WTC11 (cell line): Measurements from ENCODE around the gene WNT10A. TPM values are rescaled to one million over a fixed set of nuclear protein-coding genes. Genes with fewer than 3 reads are reported as not detected.

Experiments
- ATAC-seq: fragments of 200-7000 bp; cut with Tn5 transposase; 2 replicates; pipeline ENCODE4 v1.10.0; 2021; ENCODE audit warnings: mild to moderate bottlenecking, moderate library complexity
- CTCF ChIA-PET: fragments of 300-600 bp; sonication (Branson Sonifier 250); formaldehyde crosslinking; loops from one replicate; lab custom pipeline; 2021; ENCODE audit warnings: antibody characterized with exemption; lab: Charles Lee
- POLR2A ChIA-PET: fragments of 350-600 bp; sonication (Branson Sonifier 250); formaldehyde crosslinking; loops from one replicate; lab custom pipeline; 2021; ENCODE audit warnings: antibody characterized with exemption; lab: Charles Lee
- DNase-seq: peaks from one replicate; pipeline ENCODE4 v3.0.0; 2021; ENCODE audit warnings: low spot score
- H3K27ac Mint-ChIP-seq: 2 replicates; pipeline ENCODE4 v1.8.0; 2021; ENCODE audit warnings: mixed read lengths
- H3K27me3 Mint-ChIP-seq: 2 replicates; pipeline ENCODE4 v1.8.0; 2021; ENCODE audit warnings: low read depth, mild to moderate bottlenecking, moderate library complexity, mixed read lengths
- H3K36me3 Mint-ChIP-seq: 2 replicates; pipeline ENCODE4 v1.8.0; 2021; ENCODE audit warnings: mixed read lengths
- H3K4me1 Mint-ChIP-seq: 2 replicates; pipeline ENCODE4 v1.8.0; 2022; ENCODE audit warnings: mixed read lengths
- H3K4me3 Mint-ChIP-seq: 2 replicates; pipeline ENCODE4 v1.8.0; 2021; ENCODE audit warnings: mild to moderate bottlenecking, moderate library complexity, mixed read lengths
- H3K9me3 Mint-ChIP-seq: 2 replicates; pipeline ENCODE4 v1.8.0; 2021; ENCODE audit warnings: mixed read lengths
- FOXP1 ChIP-seq: sonication (generic); formaldehyde crosslinking; IDR thresholded peaks from 2 replicates; pipeline ENCODE4 v1.8.0; 2022; ENCODE audit warnings: missing genetic modification reagents, mild to moderate bottlenecking, moderate library complexity, borderline replicate concordance
- RORB ChIP-seq: fragments of 250-450 bp; sonication (Bioruptor Pico); IDR thresholded peaks from 2 replicates; pipeline ENCODE4 v1.9.0; 2021; ENCODE audit warnings: mild to moderate bottlenecking
- TEAD1 ChIP-seq: sonication (generic); formaldehyde crosslinking; IDR thresholded peaks from 2 replicates; pipeline ENCODE4 v1.8.0; 2022; ENCODE audit warnings: mild to moderate bottlenecking, missing genetic modification reagents
- TP53 ChIP-seq: sonication (generic); formaldehyde crosslinking; IDR thresholded peaks from 2 replicates; pipeline ENCODE4 v1.8.1; 2023; ENCODE audit warnings: mild to moderate bottlenecking, missing genetic modification reagents
- ZNF138 ChIP-seq: sonication (generic); formaldehyde crosslinking; conservative IDR thresholded peaks from 2 replicates; pipeline ENCODE4 v1.8.1; 2022; ENCODE audit warnings: mild to moderate bottlenecking, moderate library complexity, missing genetic modification reagents
- ZNF423 ChIP-seq: fragments of 250-450 bp; sonication (Bioruptor Pico); IDR thresholded peaks from 2 replicates; pipeline ENCODE4 v2.1.2; 2022; ENCODE audit warnings: mild to moderate bottlenecking, moderate library complexity
- total RNA-seq: library from RNA; stranded (reverse); gene quantifications from 3 replicates; pipeline ENCODE4 v1.2.3, GENCODE V29; 2021
- TF ChIP-seq, protein P1 (sequence below): sonication (generic); formaldehyde crosslinking; IDR thresholded peaks from 2 replicates; pipeline ENCODE4 v1.8.1; 2022; ENCODE audit warnings: missing genetic modification reagents, borderline replicate concordance
- TF ChIP-seq, protein P2 (sequence below): sonication (generic); formaldehyde crosslinking; IDR thresholded peaks from 2 replicates; pipeline ENCODE4 v1.8.0; 2022; ENCODE audit warnings: mild to moderate bottlenecking, missing genetic modification reagents
- TF ChIP-seq, protein P3 (sequence below): sonication (generic); formaldehyde crosslinking; IDR thresholded peaks from 2 replicates; pipeline ENCODE4 v1.8.1; 2023; ENCODE audit warnings: mild to moderate bottlenecking, missing genetic modification reagents, moderate library complexity

WNT10A gene
- total RNA-seq, 1 experiment from 2014 or later = not detected

DNA sequence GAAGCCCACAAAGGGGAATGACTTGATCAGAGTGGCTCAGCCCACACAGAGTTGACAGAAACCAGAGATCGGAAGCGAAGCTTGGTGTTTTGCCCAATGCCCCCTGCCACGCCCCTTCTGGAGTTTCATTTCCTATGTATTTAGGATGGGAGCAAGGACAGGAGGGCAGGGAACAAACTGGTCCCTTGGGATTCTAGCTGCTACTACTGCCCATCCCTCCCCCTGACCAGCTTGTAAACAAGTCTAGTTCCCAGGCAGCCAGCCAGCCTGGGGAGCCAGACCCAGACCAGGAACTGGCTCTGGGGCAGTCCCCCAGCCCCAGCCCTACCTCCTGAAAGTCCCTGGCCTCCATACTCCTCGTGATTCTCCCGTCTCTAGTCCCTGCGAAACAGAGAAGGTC lies 12.8 kb upstream of the WNT10A start:
- Mint-ChIP-seq H3K27ac (no peak overlapping the region), H3K27me3 (peaks cover 96% of the 10 kb centered on the region), H3K9me3 (no peaks in the 10 kb centered on the region), H3K4me1 (peaks cover 14% of the 10 kb centered on the region), H3K36me3 (no peaks in the 10 kb centered on the region), H3K4me3 (no peak overlapping the region)
- POLR2A ChIA-PET = interaction anchor here (0.6 kb wide), 1 partner anchor 30 kb away, joined by 3 read pairs; no protein-coding TSS in a partner anchor
- no peak for ATAC-seq
- TF ChIP-seq TEAD1 (CRISPR knock-in tag) (no peak), ZNF423 (CRISPR knock-in tag) (no peak)
- CTCF ChIA-PET = interaction anchor here (17.9 kb wide), 1 partner anchor 27 kb away, joined by 422 read pairs; no protein-coding TSS in a partner anchor
- DNase-seq = no peak

DNA sequence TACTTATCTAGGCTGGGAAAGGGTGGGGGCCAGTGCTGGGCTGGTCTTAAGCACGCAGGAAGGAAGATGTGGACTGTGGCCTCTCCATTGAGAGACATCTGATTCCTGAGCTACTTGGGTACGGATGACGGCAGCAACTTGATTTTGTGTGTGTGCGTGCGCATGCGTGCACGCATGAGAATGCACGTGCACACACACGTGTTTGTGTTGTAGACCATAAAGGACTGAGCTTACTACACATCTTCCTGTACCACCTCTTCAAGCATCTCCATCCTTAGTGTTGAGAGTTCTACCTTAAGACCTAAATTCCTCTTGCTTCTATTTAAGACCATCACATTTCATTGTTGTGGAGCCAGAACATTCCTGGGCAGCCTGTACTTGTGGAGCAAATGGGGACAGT lies 11.6 kb upstream of the WNT10A start:
- ChIA-PET CTCF (interaction anchor here (1.1 to 17.9 kb wide), 4 partner anchors 26 to 161 kb away, joined by 4 to 422 read pairs (median 4); no protein-coding TSS in a partner anchor), POLR2A (no interaction called here)
- ATAC-seq (no peak), DNase-seq (no peak)
- Mint-ChIP-seq H3K4me1 (peaks cover 19% of the 10 kb centered on the region), H3K4me3 (no peak overlapping the region), H3K36me3 (no peaks in the 10 kb centered on the region), H3K9me3 (no peaks in the 10 kb centered on the region), H3K27ac (no peak overlapping the region), H3K27me3 (peaks cover 96% of the 10 kb centered on the region)
- TF ChIP-seq, protein P1, sequence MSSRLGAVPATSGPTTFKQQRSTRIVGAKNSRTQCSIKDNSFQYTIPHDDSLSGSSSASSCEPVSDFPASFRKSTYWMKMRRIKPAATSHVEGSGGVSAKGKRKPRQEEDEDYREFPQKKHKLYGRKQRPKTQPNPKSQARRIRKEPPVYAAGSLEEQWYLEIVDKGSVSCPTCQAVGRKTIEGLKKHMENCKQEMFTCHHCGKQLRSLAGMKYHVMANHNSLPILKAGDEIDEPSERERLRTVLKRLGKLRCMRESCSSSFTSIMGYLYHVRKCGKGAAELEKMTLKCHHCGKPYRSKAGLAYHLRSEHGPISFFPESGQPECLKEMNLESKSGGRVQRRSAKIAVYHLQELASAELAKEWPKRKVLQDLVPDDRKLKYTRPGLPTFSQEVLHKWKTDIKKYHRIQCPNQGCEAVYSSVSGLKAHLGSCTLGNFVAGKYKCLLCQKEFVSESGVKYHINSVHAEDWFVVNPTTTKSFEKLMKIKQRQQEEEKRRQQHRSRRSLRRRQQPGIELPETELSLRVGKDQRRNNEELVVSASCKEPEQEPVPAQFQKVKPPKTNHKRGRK (CRISPR knock-in tag) = no peak
- TF ChIP-seq, protein P2, sequence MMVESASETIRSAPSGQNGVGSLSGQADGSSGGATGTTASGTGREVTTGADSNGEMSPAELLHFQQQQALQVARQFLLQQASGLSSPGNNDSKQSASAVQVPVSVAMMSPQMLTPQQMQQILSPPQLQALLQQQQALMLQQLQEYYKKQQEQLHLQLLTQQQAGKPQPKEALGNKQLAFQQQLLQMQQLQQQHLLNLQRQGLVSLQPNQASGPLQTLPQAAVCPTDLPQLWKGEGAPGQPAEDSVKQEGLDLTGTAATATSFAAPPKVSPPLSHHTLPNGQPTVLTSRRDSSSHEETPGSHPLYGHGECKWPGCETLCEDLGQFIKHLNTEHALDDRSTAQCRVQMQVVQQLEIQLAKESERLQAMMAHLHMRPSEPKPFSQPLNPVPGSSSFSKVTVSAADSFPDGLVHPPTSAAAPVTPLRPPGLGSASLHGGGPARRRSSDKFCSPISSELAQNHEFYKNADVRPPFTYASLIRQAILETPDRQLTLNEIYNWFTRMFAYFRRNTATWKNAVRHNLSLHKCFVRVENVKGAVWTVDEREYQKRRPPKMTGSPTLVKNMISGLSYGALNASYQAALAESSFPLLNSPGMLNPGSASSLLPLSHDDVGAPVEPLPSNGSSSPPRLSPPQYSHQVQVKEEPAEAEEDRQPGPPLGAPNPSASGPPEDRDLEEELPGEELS (CRISPR knock-in tag) = no peak
- TF ChIP-seq TP53 (CRISPR knock-in tag) = no peak

DNA sequence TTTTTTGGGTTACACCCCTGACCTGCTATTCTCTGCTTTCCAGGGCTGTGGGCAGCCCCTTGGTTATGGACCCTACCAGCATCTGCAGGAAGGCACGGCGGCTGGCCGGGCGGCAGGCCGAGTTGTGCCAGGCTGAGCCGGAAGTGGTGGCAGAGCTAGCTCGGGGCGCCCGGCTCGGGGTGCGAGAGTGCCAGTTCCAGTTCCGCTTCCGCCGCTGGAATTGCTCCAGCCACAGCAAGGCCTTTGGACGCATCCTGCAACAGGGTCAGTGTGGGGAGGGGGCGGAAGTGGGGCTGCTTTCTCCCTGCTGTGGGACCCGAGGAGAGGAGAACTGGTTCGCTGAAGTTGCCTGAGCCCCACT lies 9.7 kb upstream of the WNT10A start:
- TF ChIP-seq RORB (CRISPR knock-in tag) (no peak), FOXP1 (CRISPR knock-in tag) (0 out of 2 replicates have a peak, but pooled peaks have one; percentile 35), ZNF138 (CRISPR knock-in tag) (no peak)
- Mint-ChIP-seq H3K36me3 (no peaks in the 10 kb centered on the region), H3K4me3 (no peak overlapping the region), H3K9me3 (no peaks in the 10 kb centered on the region), H3K4me1 (peaks cover 19% of the 10 kb centered on the region), H3K27ac (no peak overlapping the region), H3K27me3 (peaks cover 100% of the 10 kb centered on the region)
- no peak for DNase-seq
- CTCF ChIA-PET = interaction anchor here (0.7 to 17.9 kb wide), 7 partner anchors 9 to 652 kb away, joined by 3 to 422 read pairs (median 4); no protein-coding TSS in a partner anchor
- POLR2A ChIA-PET = no interaction called here
- ATAC-seq = no peak

DNA sequence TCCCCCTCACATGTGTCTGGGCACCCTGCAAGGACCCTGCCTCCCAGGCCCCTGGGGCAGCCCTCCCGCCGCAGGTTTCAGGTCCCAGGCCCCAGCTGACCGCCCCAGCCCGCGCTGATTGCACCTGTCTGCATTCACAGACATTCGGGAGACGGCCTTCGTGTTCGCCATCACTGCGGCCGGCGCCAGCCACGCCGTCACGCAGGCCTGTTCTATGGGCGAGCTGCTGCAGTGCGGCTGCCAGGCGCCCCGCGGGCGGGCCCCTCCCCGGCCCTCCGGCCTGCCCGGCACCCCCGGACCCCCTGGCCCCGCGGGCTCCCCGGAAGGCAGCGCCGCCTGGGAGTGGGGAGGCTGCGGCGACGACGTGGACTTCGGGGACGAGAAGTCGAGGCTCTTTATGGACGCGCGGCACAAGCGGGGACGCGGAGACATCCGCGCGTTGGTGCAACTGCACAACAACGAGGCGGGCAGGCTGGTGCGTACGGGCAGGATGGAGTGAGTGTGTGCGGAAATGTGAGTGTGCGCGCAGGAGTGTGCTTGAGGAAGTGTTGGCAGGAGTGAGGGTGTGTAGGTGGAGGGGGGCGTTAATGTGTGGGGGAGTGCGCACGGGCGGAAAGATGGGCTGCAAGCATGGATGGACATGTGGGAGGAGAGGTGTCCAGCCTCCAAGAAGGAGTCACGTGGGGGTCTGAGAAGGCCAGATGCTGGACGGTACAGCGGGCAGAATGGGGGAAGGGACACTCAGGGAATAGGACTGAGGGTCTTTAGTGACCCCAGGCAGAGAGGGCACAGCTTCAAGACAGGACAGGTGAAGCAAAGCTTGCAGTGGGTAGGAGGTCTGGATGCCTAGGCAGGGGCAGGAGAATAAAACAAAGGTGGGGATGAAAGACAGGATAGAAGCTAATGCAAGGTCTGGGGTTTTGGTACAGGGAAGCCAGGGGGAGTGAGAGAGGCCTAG lies 9.0 kb upstream of the WNT10A start:
- POLR2A ChIA-PET = interaction anchor here (0.6 kb wide), 1 partner anchor 20 kb away, joined by 4 read pairs; no protein-coding TSS in a partner anchor

More for the DNA sequence above, 9.0 kb upstream of the WNT10A start:
- H3K4me1 Mint-ChIP-seq = peaks cover 19% of the 10 kb centered on the region
- DNase-seq = no peak
- CTCF ChIA-PET = interaction anchor here (0.8 to 17.9 kb wide), 11 partner anchors 8 to 161 kb away, joined by 3 to 422 read pairs (median 4); partner anchors contain the start of genes TTLL4 and WNT6
- no peak overlapping the region for H3K27ac Mint-ChIP-seq
- H3K27me3 Mint-ChIP-seq = peaks cover 100% of the 10 kb centered on the region
- H3K4me3 Mint-ChIP-seq = peak overlapping the region; percentile 28
- ATAC-seq = no peak
- H3K9me3 Mint-ChIP-seq = no peaks in the 10 kb centered on the region
- TF ChIP-seq, protein P3, sequence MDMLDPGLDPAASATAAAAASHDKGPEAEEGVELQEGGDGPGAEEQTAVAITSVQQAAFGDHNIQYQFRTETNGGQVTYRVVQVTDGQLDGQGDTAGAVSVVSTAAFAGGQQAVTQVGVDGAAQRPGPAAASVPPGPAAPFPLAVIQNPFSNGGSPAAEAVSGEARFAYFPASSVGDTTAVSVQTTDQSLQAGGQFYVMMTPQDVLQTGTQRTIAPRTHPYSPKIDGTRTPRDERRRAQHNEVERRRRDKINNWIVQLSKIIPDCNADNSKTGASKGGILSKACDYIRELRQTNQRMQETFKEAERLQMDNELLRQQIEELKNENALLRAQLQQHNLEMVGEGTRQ = peak; percentile 44
- TF ChIP-seq, protein P2 (CRISPR knock-in tag) = no peak
- H3K36me3 Mint-ChIP-seq = no peaks in the 10 kb centered on the region
